Stimulated activated CD8-positive, alpha-beta memory T cell treated with anti-CD3 and anti-CD28 coated beads, Interleukin-4, amount 100 ng/mL, for 4 hours (primary cell): Measurements from ENCODE around the gene TOMM34.
A peak's percentile ranks its signal among the peaks of the same experiment; 100 is the strongest.

ENCODE experiments used
- DNase-seq, 2 donors: peaks; one replicate each; pipeline ENCODE4 v3.0.0-alpha.2; 2020; ENCODE audit warnings: low read depth in 2 of 2, low spot score in 1 of 2

TOMM34 gene

DNA sequence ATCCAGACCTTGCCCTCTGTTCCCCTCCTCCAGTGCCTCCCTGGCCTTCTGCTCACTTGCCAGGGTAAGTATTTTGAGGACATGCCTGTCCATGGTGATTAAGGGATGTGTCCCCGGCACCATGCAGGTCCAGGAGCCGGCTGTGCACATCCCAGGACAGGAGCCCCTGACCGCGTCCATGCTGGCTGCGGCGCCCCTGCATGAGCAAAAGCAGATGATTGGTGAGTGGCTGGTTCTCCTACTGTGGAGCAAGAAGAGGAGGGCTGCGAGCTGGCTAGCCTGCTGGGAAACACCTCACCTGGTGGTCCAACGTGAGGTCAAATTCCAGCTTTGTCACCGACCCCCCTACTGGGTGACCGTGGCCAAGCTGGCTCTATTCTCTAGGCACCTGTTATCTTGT, 23.7 kb downstream of the TOMM34 start:
- DNase-seq, result no peak

DNA sequence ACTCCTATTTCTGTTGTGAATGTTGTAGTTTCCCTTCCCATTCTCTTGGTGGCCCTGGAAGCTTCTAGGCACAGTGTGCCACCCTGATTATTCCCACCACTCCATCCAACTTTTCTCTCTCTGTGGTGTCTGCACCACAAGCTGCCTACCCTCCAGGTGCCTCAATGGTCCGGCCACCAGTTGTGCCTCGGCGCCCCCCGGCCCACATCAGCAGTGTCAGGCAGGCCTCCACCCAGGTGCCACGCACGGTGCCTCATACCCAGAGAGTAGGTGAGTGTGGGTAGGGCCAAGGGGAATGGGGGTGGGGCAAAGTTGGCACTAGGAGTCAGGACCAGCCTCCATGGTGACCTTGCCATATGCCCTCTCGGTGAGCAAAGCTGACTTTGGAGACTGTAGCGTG, 27.3 kb downstream of the TOMM34 start:
- no peak for DNase-seq

DNA sequence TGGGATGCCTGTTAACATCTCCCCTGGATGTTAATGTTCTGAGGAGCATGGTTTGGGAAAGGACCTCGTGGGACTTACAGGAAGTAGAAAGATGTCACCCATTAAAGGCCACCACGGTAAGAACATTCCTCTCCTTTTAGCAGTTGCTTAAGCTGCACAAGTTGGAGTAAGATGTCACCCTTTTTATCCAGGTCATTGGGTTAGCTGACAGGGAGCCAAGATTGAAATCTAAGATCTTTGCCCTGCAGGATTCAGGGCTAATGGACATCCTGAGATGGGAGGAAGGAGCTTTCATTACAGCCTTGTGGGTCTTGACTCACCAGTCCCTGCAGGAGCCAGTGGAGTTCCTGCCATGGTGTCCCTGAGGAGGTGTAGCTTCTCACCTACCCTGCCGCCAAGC, 28.3 kb downstream of the TOMM34 start:
- DNase-seq, result no peak

DNA sequence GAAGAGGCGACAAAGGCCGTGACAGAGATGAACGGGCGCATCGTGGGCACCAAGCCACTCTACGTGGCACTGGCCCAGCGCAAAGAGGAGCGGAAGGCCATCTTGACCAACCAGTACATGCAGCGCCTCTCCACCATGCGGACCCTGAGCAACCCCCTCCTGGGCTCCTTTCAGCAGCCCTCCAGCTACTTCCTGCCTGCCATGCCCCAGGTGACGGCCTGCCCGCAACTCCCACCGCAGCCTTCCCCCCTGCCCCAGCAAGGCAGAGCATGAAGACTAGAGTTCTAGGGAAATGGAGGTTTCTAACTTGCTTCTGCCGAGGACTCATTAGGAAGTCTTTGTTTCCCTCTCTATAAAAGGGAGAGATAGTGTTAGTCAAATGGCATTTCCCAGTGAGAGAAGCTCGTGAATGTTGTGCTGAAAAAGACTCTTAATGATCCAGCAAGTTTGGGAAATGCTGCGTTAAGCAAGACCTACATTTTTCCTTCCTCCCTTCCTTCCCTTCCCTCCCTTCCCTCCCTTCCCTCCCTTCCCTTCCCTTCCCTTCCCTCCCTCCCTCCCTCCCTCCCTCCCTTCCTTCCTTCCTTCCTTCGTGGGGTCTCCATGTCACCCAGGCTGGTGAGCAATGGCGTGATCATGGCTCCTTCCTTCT, 29.6 kb downstream of the TOMM34 start:
- no peak for DNase-seq

DNA sequence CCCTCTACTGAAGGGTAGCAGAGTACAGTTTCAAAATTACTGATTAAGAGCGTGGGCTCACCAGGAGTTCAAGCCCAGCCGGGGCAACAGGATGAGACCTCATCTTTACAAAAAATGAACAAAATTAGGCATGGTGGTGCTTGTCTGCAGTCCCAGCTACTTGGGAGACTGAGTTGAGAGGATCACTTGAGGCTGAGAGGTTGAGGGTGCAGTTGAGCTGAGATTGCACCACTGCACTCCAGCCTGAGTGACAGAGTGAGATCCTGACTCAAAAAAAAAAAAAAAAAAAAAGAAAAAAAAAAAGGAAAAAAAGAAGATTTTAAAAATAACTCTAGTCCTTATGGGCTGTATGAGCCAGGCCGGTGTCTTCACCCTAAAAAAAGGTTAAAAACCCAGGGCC, 31.6 kb downstream of the TOMM34 start:
- DNase-seq, result no peak

DNA sequence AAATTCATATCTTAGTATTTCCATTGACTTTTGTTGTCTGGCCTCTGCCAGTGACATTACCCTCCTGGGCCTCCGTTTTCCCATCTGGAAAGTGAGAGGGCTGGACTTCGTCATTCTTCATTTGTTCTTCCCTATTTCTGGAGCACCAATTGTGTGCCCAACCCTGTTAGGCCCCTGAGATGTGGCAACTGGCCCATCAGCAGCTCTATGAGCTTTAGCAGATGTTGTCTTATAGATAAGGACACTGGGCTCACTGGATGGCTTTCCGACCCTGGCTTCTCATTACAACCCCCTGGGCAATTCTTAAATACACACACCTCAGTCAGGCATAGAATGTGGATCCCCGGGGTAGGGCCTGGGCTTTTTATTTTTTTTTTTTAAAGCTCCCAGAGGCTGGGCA, 35.7 kb downstream of the TOMM34 start:
- DNase-seq, result no peak

DNA sequence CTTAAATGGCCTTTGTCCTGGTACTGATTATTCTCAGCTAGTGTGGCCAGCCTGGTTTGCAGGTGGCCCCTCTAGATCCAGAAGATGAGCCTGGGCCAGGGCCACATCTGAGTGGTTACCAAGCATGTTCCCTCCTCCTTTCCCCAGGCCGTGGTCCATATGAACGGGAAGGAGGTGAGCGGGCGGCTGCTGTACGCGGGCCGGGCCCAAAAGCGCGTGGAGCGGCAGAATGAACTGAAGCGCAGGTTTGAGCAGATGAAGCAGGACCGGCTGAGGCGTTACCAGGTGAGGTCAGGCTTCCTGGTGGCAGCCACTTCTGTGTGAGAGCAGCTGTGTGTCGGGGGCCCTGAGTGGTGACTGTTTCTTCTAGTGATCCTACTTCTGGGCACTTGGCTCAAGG, 38.8 kb downstream of the TOMM34 start:
- DNase-seq, result no peak

DNA sequence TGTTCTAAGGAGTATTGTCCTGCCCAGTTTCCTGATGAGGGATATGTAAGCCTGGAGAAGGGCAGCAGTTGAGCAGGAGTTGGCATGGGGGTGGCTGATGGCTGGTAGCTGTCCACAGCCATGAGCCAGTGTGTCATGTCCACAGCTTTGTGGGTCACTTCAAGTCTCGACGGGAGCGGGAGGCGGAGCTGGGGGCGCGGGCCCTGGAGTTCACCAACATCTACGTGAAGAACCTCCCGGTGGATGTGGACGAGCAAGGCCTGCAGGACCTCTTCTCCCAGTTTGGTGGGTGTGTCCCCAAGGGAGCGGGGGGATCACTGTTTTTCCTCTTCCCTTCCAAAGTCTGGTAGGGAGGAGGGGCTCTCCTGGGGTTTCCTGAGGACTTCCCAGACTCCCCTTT, 41.4 kb downstream of the TOMM34 start:
- DNase-seq, result no peak

DNA sequence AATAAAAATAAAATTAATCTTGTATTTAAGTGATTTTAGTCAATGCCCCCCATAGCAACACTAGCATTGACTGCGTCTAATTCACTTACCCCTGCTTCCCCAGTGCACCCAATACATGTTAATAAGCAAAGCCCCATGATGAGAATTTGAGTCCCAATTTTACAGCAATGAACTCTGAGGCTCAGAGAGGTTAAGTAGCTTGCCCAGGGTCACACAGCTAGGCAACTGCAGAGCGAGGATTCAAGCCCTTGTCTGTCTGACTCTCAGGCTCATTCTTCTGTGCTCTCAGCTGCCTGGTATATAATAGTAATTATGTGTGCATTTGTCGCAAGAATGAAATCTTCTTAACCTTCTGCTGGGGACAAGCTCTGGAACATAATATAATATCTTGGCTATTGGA, 41.9 kb downstream of the TOMM34 start:
- no peak for DNase-seq

DNA sequence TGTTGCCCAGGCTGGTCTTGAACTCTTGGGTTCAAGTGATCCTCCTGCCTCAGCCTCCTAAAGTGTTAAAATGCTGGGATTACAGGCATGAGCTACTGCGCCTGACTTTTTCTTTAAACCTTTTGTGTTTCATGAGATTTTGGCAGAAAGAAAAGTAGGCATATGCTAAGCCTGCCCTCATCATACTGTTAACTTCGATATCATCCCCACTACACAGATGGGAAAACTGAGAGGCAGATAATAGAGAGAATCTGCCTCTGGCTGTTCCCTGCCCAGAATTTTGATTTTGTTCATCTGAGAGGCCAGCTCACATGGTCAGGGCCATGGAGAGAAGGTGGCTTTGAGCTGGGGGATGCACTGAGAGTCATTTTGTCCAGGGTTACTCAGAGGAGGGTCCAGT, 42.8 kb downstream of the TOMM34 start:
- DNase-seq, result no peak

DNA sequence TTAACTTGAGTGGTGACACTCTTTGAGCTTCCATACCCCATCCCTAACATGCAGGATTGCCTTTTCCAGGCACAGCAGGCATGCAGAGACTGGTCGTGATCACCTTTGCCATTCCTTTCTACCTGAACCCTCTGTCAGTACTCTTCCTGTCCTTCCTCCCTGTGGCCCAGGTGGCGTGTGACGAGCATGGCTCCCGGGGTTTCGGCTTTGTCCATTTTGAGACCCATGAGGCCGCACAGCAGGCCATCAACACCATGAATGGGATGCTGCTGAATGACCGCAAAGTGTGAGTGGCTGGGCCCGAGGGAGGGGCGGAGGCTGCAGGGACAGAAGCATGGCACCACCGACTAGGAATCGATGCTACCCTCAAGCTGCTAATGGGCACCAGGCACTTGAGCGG, 43.6 kb downstream of the TOMM34 start:
- no peak for DNase-seq

DNA sequence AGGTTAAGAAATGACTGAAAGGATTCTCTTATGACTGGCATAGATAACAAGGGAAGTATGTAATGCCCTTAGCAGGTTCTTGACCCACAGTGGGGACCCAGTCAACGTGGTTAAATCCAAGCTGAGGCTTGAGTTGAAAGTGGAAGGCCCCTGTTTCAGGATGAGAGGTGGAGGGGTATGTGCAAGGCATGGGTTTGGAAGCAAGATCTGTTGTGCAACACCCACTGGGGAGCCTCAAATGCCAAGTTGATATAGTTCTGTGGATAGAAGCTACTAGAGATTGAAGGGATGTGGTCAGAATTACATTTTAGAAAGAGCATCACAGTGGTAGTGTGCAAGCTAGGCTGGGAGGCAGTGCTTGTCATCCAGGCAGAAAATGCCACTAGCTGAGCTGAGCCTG, 45.3 kb downstream of the TOMM34 start:
- DNase-seq, result no peak

DNA sequence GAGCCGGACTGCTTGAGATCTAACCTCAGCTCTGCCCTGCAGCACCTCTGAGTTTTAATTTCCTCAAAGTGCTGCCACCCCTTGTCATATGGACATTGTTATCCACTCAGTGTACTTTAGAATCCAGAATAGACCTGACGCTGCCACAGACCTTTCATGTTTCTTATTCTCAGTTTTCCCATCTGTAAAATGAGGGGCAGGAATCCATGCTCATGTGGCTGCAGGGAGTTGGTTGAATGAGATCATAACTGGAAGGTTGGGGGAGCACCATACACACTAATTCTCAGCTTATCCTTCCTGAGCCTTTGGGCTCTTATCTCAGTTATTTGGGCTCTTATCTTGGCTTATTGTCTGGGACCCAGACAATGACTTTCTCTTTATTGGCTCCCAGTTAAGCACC, 48.0 kb downstream of the TOMM34 start:
- DNase-seq, result no peak

DNA sequence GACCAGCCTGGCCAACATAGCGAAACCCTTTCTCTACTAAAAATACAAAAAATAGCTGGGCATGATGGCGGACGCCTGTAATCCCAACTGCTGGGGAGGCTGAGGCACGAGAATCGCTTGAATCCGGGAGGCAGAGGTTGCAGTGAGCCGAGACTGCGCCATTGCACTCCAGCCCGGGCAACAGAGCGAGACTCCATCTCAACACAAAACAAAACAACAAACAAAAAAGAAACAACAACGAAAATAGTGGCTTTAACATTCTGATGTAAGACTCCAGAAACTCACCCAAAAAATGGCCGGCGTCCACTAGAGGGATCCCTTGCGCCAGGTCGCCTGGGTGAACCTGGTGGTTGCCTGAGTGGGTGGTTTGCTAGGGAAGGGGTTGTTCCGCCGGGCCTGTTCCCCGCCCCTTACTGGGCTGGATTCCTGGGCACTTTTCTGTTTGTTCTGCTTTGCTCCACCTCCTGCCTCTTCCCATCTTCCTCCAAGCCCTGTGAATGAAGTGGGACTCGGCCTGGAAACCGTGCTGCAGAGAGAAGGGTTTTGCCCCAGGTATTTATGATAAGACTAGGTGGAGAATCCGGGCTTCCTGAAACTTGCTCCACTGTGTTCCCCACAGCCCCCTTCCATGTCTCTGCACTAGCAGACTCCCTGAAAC, 48.8 kb downstream of the TOMM34 start:
- DNase-seq, result no peak

DNA sequence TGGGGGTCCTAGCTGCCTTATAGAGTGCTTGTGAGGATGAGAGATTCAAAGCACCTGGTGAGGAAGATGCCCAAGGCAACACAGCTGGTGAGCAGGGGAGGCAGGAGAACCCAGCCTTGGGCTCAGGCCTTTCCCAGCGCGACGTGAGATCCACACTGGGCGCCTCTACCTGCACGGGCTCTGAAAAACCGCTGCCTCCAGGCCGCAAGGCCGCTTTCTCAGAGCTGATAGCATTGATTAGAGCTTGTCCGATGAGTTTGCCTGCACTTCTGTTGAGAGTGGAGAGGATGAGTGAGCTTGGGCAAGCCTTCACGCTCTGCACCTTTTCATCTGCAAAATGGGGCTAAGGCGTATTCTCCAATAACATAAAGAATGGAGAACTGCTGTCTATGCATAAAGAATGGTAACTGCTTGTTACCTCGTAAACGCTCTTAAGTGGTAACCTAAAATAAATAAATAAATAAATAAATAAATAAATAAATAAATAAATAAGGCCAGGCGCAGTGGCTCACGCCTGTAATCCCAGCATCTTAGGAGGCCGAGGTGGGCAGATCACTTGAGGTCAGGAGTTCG, 49.4 kb downstream of the TOMM34 start:
- DNase-seq, result no peak

DNA sequence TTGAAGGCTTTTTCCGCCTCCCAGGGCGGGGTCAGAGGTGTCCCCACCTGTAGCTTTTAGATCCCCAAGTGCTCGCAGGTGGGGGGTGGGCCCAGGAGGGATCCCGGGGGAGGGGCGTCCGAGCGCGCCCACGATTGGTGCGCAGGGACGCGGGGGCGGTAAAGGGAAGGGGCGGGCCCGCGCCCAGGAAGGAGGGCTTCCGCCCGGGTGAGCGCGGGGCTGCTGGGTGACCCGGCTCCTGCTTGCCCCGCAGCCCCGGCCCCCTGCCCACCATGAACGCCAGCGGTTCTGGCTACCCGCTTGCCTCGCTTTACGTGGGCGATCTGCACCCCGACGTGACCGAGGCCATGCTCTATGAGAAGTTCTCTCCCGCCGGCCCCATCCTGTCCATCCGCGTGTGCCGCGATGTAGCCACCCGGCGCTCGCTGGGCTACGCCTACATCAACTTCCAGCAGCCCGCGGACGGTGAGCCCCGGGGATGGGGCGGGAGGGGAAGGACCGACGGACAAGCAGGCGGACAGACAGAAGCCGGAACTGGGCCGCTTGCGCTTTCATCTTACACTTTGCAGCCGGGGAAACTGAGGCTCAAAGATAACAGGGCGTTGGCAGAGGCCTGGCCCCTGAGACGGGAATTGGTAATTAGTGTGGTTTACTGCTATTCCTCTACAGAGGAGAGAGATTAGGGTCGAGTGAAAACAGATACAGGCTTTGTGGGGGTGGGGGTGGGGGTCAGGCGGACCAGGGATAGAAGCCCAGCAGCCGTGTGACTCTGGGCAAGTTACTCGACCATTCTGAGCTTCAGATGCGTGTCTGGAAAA, 50.1 kb downstream of the TOMM34 start, which contains the start of gene PABPC1L:
Gene PABPC1L, plus strand, starts transcription at position 189 of the 818 bp plus-strand sequence. Its CDS starts 84 bp downstream, at position 273.
- DNase-seq, result peak; percentile 51 to 58

DNA sequence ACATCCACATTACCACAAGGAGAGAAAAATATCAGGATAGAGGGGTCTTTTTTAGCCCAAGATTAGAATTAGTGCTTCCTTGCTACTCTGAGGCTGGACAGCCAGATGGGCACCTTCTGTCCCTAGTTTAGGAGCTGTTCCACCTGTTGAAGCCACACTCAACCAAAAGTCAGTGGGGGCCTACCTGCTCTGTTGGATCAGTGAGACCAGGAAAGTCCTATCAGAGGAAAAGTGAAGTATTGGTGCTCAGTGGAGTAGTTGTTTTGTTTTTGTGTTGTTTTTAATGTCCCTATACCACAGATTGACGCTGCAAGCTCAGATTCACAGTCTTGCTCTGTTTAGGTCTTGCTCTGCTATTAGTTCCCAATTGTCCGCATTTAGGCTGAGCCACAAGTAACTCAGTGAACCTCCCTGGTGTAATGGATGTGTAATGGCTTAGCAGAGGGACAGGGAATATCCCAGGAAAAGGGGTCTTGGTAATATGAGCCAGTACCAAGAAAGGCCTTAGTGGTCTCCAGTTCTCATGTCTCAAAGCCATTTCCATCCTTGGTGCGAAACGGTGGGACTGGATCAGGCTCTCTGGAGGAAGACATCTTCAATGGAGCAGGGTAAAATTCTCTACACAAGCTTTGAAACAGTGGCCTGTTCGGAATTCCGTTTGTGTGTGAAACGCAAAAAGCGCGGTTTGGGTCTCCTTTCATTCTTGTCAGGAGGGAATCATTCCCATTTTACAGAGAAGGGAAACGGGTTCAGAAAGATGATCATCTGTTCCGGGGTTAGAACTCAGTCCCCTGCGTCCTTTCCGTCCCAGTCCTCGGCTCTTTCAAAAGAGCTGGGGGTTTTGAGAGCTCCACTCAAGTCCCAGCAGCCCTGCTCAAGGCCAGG, 51.0 kb downstream of the TOMM34 start:
- DNase-seq, result no peak

DNA sequence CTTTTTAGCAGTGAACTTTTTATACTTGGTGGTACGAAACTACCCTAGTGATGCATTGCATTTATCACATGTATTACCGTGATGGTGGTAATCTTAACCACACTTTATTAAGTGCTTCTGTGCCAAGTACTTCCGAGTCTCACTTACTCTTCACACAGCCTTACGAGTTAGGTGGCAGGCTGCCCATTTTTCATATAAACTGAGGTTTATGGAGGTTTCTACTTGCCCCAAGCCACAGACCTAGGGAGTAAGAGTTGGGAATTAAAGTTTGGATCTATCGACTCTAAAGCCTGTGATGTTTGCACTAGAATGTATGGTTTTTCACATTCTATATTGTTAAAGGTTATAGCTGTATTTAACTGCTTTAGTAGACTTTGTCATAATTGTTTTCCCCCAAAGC, 55.8 kb downstream of the TOMM34 start:
- no peak for DNase-seq

DNA sequence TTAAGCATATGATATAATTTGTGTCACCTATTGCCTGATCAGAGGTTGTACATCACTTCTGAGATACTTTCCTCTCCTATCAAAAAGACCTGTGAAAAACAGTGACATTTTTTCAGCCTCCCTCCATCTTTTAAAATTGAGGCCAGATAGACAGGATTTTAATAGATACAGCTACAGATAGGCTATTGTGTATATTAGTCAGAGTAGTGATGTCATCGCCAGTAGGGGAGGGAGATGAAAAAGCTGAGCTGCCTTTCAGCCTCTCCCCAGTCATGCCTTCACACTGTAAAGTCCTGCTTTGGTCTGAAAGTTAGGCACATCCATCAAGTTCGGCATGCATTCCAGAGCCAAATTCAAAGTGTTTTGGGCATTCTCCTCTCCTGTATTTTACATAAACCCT, 58.2 kb downstream of the TOMM34 start:
- DNase-seq, result no peak

DNA sequence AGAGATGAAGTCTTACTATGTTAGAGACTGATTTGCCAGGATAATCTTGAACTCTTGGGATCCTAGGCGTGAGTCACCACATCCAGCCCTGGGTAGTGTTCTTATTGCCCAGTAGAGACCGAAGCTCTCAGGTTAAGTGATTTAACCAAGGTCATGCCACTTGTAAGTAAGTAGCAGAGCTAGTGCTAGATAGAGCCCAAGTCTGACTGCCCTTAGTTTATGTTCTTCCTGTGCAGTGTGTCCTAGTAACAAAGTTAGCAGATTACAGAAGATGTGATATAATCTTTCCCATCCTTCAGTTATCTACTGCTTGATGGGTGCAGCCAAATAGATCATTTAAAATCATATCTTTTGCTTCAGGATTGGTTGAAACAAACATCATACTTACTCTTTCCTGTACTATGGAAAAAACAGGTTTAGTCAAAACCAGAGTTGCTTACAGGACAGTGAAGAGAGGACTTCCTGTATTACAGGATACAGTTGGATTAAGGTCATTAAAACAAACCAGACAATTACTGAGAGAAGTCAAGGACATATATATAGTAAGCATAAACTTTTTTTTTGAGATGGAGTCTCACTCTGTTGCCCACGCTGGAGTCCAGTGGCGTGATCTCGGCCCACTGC, 59.9 kb downstream of the TOMM34 start:
- no peak for DNase-seq
